KMS-11 (cell line): ENCODE measurements around the gene SLC12A5.

Experiments used
- H2AFZ ChIP-seq: fragments of 200-600 bp; sonication (generic); 2 replicates; pipeline ENCODE4 v1.6.1; 2016; ENCODE audit warnings: antibody characterized with exemption, mixed run types, low read depth
- H3K27ac ChIP-seq: fragments of 200-600 bp; sonication (generic); 2 replicates; pipeline ENCODE4 v1.6.1; 2016; ENCODE audit warnings: mild to moderate bottlenecking, mixed run types
- H3K27me3 ChIP-seq: fragments of 200-600 bp; sonication (generic); 2 replicates; pipeline ENCODE4 v1.6.1; 2017; ENCODE audit warnings: mild to moderate bottlenecking, low read depth, mixed run types, moderate library complexity; ENCODE audit not compliant: insufficient read depth
- H3K36me3 ChIP-seq: fragments of 200-600 bp; sonication (generic); 2 replicates; pipeline ENCODE4 v1.6.1; 2017; ENCODE audit warnings: mild to moderate bottlenecking, mixed run types; ENCODE audit not compliant: insufficient read depth
- H3K4me1 ChIP-seq: fragments of 200-600 bp; sonication (generic); 2 replicates; pipeline ENCODE4 v1.6.1; 2016; ENCODE audit warnings: mild to moderate bottlenecking, low read depth, mixed run types; ENCODE audit not compliant: poor library complexity, severe bottlenecking
- H3K4me2 ChIP-seq: fragments of 200-600 bp; sonication (generic); 2 replicates; pipeline ENCODE4 v1.7.0; 2016; ENCODE audit warnings: mild to moderate bottlenecking, mixed run types
- H3K4me3 ChIP-seq: fragments of 200-600 bp; sonication (generic); IDR thresholded peaks from 2 replicates; pipeline ENCODE4 v1.6.1; 2017; ENCODE audit warnings: low read depth, low read length, mixed read lengths; ENCODE audit not compliant: insufficient read depth
- H3K79me2 ChIP-seq: fragments of 200-600 bp; sonication (generic); 2 replicates; pipeline ENCODE4 v1.6.1; 2016; ENCODE audit warnings: low read depth, mixed run types; ENCODE audit not compliant: insufficient read depth
- H3K9ac ChIP-seq: fragments of 200-600 bp; sonication (generic); 2 replicates; pipeline ENCODE4 v1.6.1; 2016; ENCODE audit warnings: mild to moderate bottlenecking, mixed run types
- H4K20me1 ChIP-seq: fragments of 200-600 bp; sonication (generic); 2 replicates; pipeline ENCODE4 v1.6.1; 2016; ENCODE audit warnings: mild to moderate bottlenecking, mixed run types; ENCODE audit not compliant: insufficient read depth
- CTCF ChIP-seq: fragments of 200-600 bp; sonication (generic); conservative IDR thresholded peaks from 2 replicates; pipeline ENCODE4 v1.6.1; 2017; ENCODE audit warnings: low read depth, mild to moderate bottlenecking, antibody characterized with exemption, low read length, moderate library complexity, mixed read lengths

SLC12A5 gene

GRCh38 chr20:46084805-46085178, 55.8 kb downstream of the SLC12A5 start:
- no peak for TF ChIP-seq CTCF
- H3K36me3 ChIP-seq: peaks cover under 1% of the 10 kb centered on the region; the same call in 1 of the 2 replicates
- no peak overlapping the region for H3K27ac ChIP-seq
- H3K9ac ChIP-seq: no peak overlapping the region
- H4K20me1 ChIP-seq: peaks cover 44% of the 10 kb centered on the region; the same call in 1 of the 2 replicates
- peaks cover 94% of the 10 kb centered on the region for H3K79me2 ChIP-seq
- H3K4me3 ChIP-seq: no peak overlapping the region
- H3K4me1 ChIP-seq: peaks cover 20% of the 10 kb centered on the region
- H2AFZ ChIP-seq: no peak overlapping the region
- no peaks in the 10 kb centered on the region for H3K27me3 ChIP-seq
- H3K4me2 ChIP-seq: no peak overlapping the region

DNA sequence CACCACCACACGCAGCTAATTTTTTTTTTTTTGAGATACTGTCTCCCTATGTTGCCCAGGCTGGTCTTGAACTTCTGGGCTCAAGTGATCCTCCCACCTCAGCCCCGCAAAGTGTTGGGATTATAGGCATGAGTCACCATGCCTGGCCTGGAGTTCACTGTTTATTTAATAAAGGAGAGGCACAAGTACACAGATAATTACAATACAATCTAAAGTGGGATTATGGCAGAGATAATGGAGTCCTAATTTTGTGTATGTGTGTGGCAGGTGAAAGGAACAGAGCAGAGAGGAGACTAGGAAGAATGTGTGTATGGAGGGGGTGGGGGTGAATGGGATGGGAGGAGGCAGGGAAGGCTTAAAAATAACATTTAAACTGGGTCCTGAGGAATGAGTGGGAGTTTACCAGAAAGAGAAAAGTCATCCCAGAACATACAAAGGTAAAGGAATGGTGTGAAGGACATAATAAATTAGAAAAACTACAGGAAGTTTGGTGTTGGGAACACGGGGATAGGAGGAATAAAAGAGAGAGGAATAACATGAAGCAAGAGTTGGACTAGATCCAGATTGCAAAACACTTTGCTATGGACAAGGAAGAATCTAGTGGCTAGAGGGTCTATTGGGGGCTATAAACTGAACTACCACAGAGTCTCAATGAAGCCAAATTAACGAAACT, 56.3 kb downstream of the SLC12A5 start:
- H3K4me3 ChIP-seq: no peak overlapping the region
- peaks cover 90% of the 10 kb centered on the region for H3K79me2 ChIP-seq
- peaks cover 42% of the 10 kb centered on the region; the same call in 1 of the 2 replicates for H4K20me1 ChIP-seq
- no peaks in the 10 kb centered on the region; the same call in 1 of the 2 replicates for H3K36me3 ChIP-seq
- no peak overlapping the region for H3K9ac ChIP-seq
- H3K4me2 ChIP-seq: no peak overlapping the region
- no peaks in the 10 kb centered on the region for H3K27me3 ChIP-seq
- H2AFZ ChIP-seq: no peak overlapping the region
- peaks cover 20% of the 10 kb centered on the region for H3K4me1 ChIP-seq
- no peak overlapping the region for H3K27ac ChIP-seq
- no peak for TF ChIP-seq CTCF

- peaks cover 30% of the 10 kb centered on the region; the same call in 1 of the 2 replicates for H4K20me1 ChIP-seq
- H3K79me2 ChIP-seq: peaks cover 72% of the 10 kb centered on the region
- peaks cover 20% of the 10 kb centered on the region for H3K4me1 ChIP-seq
Observed at GRCh38 chr20:46087161-46087560, 58.1 kb downstream of the SLC12A5 start.

GRCh38 chr20:46088409-46089166, 59.6 kb downstream of the SLC12A5 start:
- Histone ChIP-seq H3K27me3 (no peaks in the 10 kb centered on the region; the same call in 1 of the 2 replicates), H3K4me2 (peak overlapping the region; percentile 77), H3K79me2 (peaks cover 58% of the 10 kb centered on the region), H3K9ac (peak overlapping the region; percentile 99), H4K20me1 (peaks cover 27% of the 10 kb centered on the region; the same call in 1 of the 2 replicates), H3K27ac (peak overlapping the region; percentile 92), H2AFZ (peak overlapping the region; percentile 63), H3K36me3 (no peaks in the 10 kb centered on the region), H3K4me1 (peaks cover 20% of the 10 kb centered on the region), H3K4me3 (peak overlapping the region; percentile 42)
- no peak for TF ChIP-seq CTCF

More at GRCh38 chr20:46087161-46087560, 58.1 kb downstream of the SLC12A5 start:
- H3K4me2 ChIP-seq: peak overlapping the region; percentile 5; the same call in 1 of the 2 replicates
- TF ChIP-seq CTCF: peak; percentile 54
- no peak overlapping the region for H3K4me3 ChIP-seq
- no peaks in the 10 kb centered on the region; the same call in 1 of the 2 replicates for H3K27me3 ChIP-seq
- H3K36me3 ChIP-seq: no peaks in the 10 kb centered on the region
- no peak overlapping the region for H3K27ac ChIP-seq
- no peak overlapping the region for H3K9ac ChIP-seq
- H2AFZ ChIP-seq: no peak overlapping the region
